H1 (cell line): Measurements from ENCODE around the gene ABHD12. TPM values are rescaled to one million over a fixed set of nuclear protein-coding genes. Genes with fewer than 3 reads are reported as not detected.

Source experiments
- CTCF ChIA-PET: fragments of 300-600 bp; sonication (Branson Sonifier 250); formaldehyde crosslinking; loops from one replicate; lab custom pipeline; 2021; ENCODE audit not compliant: partially characterized antibody; lab: Charles Lee
- POLR2A ChIA-PET: fragments of 300-600 bp; sonication (Branson Sonifier 250); formaldehyde crosslinking; loops from one replicate; lab custom pipeline; 2021; ENCODE audit warnings: inconsistent platforms; ENCODE audit not compliant: partially characterized antibody; lab: Charles Lee
- DNase-seq, 2 experiments: peaks; one replicate each; pipeline versions ENCODE4 v3.0.0 to v3.0.0-alpha.2; 2010 to 2022; ENCODE audit warnings: low spot score in 2 of 2, low read depth in 1 of 2, mixed read lengths in 1 of 2
- FAIRE-seq: peaks from 2 replicates; lab custom pipeline; 2011; peaks lifted over from hg19 to GRCh38; lab: Jason Lieb, UNC
- H2AFZ ChIP-seq: 2 replicates; pipeline ENCODE4 v1.8.1; 2012; ENCODE audit warnings: low read length, inconsistent platforms
- H2AK5ac ChIP-seq: 2 replicates; pipeline ENCODE4 v1.6.1; 2013; ENCODE audit warnings: low read depth, low read length
- H2BK120ac ChIP-seq: replicated peaks from 2 replicates; pipeline ENCODE3; 2013; ENCODE audit warnings: low read depth, low read length, inconsistent platforms
- H2BK12ac ChIP-seq: 2 replicates; pipeline ENCODE4 v1.6.1; 2013; ENCODE audit warnings: low read depth, low read length
- H2BK15ac ChIP-seq: 2 replicates; pipeline ENCODE4 v1.6.1; 2013; ENCODE audit warnings: low read length
- H2BK20ac ChIP-seq: 2 replicates; pipeline ENCODE4 v1.6.1; 2013; ENCODE audit warnings: low read length
- H2BK5ac ChIP-seq: 2 replicates; pipeline ENCODE4 v1.6.1; 2013; ENCODE audit warnings: low read depth, low read length
- H3K14ac ChIP-seq: 2 replicates; pipeline ENCODE4 v1.6.1; 2013; ENCODE audit warnings: inconsistent platforms; ENCODE audit not compliant: insufficient read length
- H3K18ac ChIP-seq: 2 replicates; pipeline ENCODE4 v1.6.1; 2013; ENCODE audit warnings: low read length; ENCODE audit errors: extremely low read depth
- H3K23ac ChIP-seq: 2 replicates; pipeline ENCODE4 v1.6.1; 2013; ENCODE audit warnings: inconsistent platforms; ENCODE audit not compliant: insufficient read length
- H3K23me2 ChIP-seq: 2 replicates; pipeline ENCODE4 v1.6.1; 2013; ENCODE audit warnings: low read depth, low read length
- H3K27ac ChIP-seq: 2 replicates; pipeline ENCODE4 v1.6.1; 2011; ENCODE audit warnings: low read depth, low read length, inconsistent platforms
- H3K27me3 ChIP-seq, 4 experiments: replicated peaks in 1 of 4; 1 replicate in 1 of 4; 2 replicates in 3 of 4; pipeline versions ENCODE4 v1.6.1 to v1.8.1; 2011 to 2013; ENCODE audit warnings: low read length in 3 of 4, mild to moderate bottlenecking in 3 of 4, inconsistent platforms in 2 of 4, mixed read lengths in 2 of 4, moderate library complexity in 1 of 4; ENCODE audit not compliant: control insufficient read depth in 3 of 4, insufficient read depth in 3 of 4; ENCODE audit errors: extremely low read depth in 1 of 4
- H3K36me3 ChIP-seq, 4 experiments: 2 replicates each; pipeline versions ENCODE4 v1.6.1 to v1.8.1; 2011 to 2013; ENCODE audit warnings: mild to moderate bottlenecking in 4 of 4, low read length in 3 of 4, moderate library complexity in 2 of 4, control low read depth in 1 of 4, inconsistent platforms in 1 of 4; ENCODE audit not compliant: insufficient read depth in 4 of 4, control insufficient read depth in 2 of 4
- H3K4ac ChIP-seq: replicated peaks from 2 replicates; pipeline ENCODE3; 2013; ENCODE audit warnings: low read length, low read depth, mixed read lengths, inconsistent platforms; ENCODE audit not compliant: insufficient read length
- H3K4me1 ChIP-seq, 4 experiments: replicated peaks in 1 of 4; 1 replicate in 1 of 4; 2 replicates in 3 of 4; pipeline versions ENCODE4 v1.6.1 to v1.8.1; 2011 to 2013; ENCODE audit warnings: low read length in 3 of 4, inconsistent platforms in 2 of 4, mixed read lengths in 1 of 4; ENCODE audit not compliant: insufficient read depth in 4 of 4, control insufficient read depth in 3 of 4
- H3K4me2 ChIP-seq, 2 experiments: 2 replicates each; pipeline versions ENCODE4 v1.6.1 to v1.8.1; 2011 to 2013; ENCODE audit warnings: low read depth in 2 of 2, low read length in 2 of 2, control low read depth in 1 of 2, inconsistent platforms in 1 of 2, mild to moderate bottlenecking in 1 of 2; ENCODE audit not compliant: insufficient read depth in 1 of 2
- H3K4me3 ChIP-seq, 4 experiments: fragments of 200-600, 300-600 bp in 1 of 4; sonication (generic), shearing (Covaris generic), sonication (Bioruptor Twin) in 1 of 4; 2 replicates each; pipeline versions ENCODE4 v1.5.1 to v1.8.1; 2011 to 2016; ENCODE audit warnings: low read length in 4 of 4, low read depth in 3 of 4, control low read depth in 2 of 4, inconsistent platforms in 2 of 4, mild to moderate bottlenecking in 2 of 4, mixed read lengths in 1 of 4, moderate library complexity in 1 of 4; ENCODE audit not compliant: insufficient read depth in 2 of 4; ENCODE audit errors: extremely low read depth in 1 of 4
- H3K56ac ChIP-seq: replicated peaks from 2 replicates; pipeline ENCODE3; 2013; ENCODE audit warnings: low read depth, mild to moderate bottlenecking, mixed read lengths, low read length, inconsistent platforms; ENCODE audit not compliant: insufficient read length
- H3K79me1 ChIP-seq: 2 replicates; pipeline ENCODE4 v1.6.1; 2013; ENCODE audit warnings: low read depth, low read length, control low read depth
- H3K79me2 ChIP-seq, 2 experiments: 2 replicates each; pipeline versions ENCODE4 v1.6.1 to v1.8.1; 2012 to 2013; ENCODE audit warnings: low read length in 2 of 2, mild to moderate bottlenecking in 2 of 2, inconsistent platforms in 1 of 2; ENCODE audit not compliant: insufficient read depth in 2 of 2, control insufficient read depth in 1 of 2
- H3K9ac ChIP-seq, 4 experiments: replicated peaks in 1 of 4; 1 replicate in 1 of 4; 2 replicates in 3 of 4; pipeline versions ENCODE4 v1.6.1 to v1.8.1; 2011 to 2013; ENCODE audit warnings: low read depth in 3 of 4, low read length in 3 of 4, control low read depth in 2 of 4, mild to moderate bottlenecking in 2 of 4, moderate library complexity in 2 of 4, inconsistent platforms in 1 of 4; ENCODE audit errors: extremely low read depth in 1 of 4
- H3K9me3 ChIP-seq, 2 experiments: 2 replicates each; pipeline versions ENCODE4 v1.6.1 to v1.8.1; 2012 to 2013; ENCODE audit warnings: mild to moderate bottlenecking in 2 of 2, moderate library complexity in 2 of 2, control low read depth in 1 of 2, inconsistent platforms in 1 of 2, low read depth in 1 of 2, low read length in 1 of 2, mixed read lengths in 1 of 2; ENCODE audit not compliant: insufficient read depth in 2 of 2
- H4K20me1 ChIP-seq, 2 experiments: replicated peaks in 1 of 2; 2 replicates each; pipeline versions ENCODE3 to v1.8.1; 2011 to 2013; ENCODE audit warnings: inconsistent platforms in 2 of 2, low read length in 2 of 2, mild to moderate bottlenecking in 1 of 2; ENCODE audit not compliant: insufficient read depth in 2 of 2, control insufficient read depth in 1 of 2
- H4K5ac ChIP-seq: 2 replicates; pipeline ENCODE4 v1.6.1; 2013; ENCODE audit warnings: low read length, low read depth, mixed read lengths, inconsistent platforms; ENCODE audit not compliant: insufficient read length
- H4K8ac ChIP-seq: 2 replicates; pipeline ENCODE4 v1.8.0; 2013; ENCODE audit warnings: mild to moderate bottlenecking, moderate library complexity, low read length, inconsistent platforms; ENCODE audit not compliant: insufficient read depth; ENCODE audit errors: extremely low read depth
- H4K91ac ChIP-seq: replicated peaks from 2 replicates; pipeline ENCODE3; 2013; ENCODE audit warnings: low read length, mixed read lengths, inconsistent platforms; ENCODE audit not compliant: insufficient read length
- CBX5 ChIP-seq: fragments of 300-800, 300-1000 bp; sonication (generic); IDR thresholded peaks from 2 replicates; pipeline ENCODE4 v1.7.1; 2016; ENCODE audit warnings: antibody characterized with exemption, low read length, low read depth
- EP300 ChIP-seq, 2 experiments: IDR thresholded peaks; 1 replicate in 1 of 2; 2 replicates in 1 of 2; pipeline ENCODE4 v1.6.1; 2011 to 2012; ENCODE audit warnings: low read depth in 2 of 2, low read length in 2 of 2, mild to moderate bottlenecking in 2 of 2, borderline replicate concordance in 1 of 2, inconsistent platforms in 1 of 2, moderate library complexity in 1 of 2
- HDAC6 ChIP-seq: IDR thresholded peaks from one replicate; pipeline ENCODE4 v1.7.1; 2012; ENCODE audit warnings: low read depth, mild to moderate bottlenecking, inconsistent platforms, low read length, moderate library complexity
- KDM4A ChIP-seq: IDR thresholded peaks from one replicate; pipeline ENCODE4 v1.7.1; 2012; ENCODE audit warnings: low read depth, mild to moderate bottlenecking, moderate library complexity, low read length, inconsistent platforms; ENCODE audit not compliant: severe bottlenecking
- SIX5 ChIP-seq: IDR thresholded peaks from 2 replicates; pipeline ENCODE4 v1.6.1; 2011; ENCODE audit warnings: mild to moderate bottlenecking, low read depth, low read length
- SUZ12 ChIP-seq: fragments of 200-600 bp; sonication (generic); IDR thresholded peaks from 2 replicates; pipeline ENCODE4 v1.6.1; 2012; ENCODE audit warnings: mild to moderate bottlenecking, inconsistent platforms, low read length, moderate library complexity, mixed read lengths
- TAF1 ChIP-seq: IDR thresholded peaks from 2 replicates; pipeline ENCODE4 v1.6.1; 2011; ENCODE audit warnings: mild to moderate bottlenecking, low read depth, low read length
- TBP ChIP-seq: IDR thresholded peaks from 2 replicates; pipeline ENCODE4 v1.6.1; 2011; ENCODE audit warnings: low read depth, low read length, improper control_type of control experiment
- TEAD4 ChIP-seq: IDR thresholded peaks from 2 replicates; pipeline ENCODE4 v1.6.1; 2012; ENCODE audit warnings: low read depth, low read length, inconsistent platforms, mixed read lengths
- YY1 ChIP-seq: IDR thresholded peaks from 2 replicates; pipeline ENCODE4 v1.6.1; 2011; ENCODE audit warnings: low read depth, mild to moderate bottlenecking, low read length
- WGBS, 2 experiments: shearing (Covaris generic) in 1 of 2; methylation state at CpG; one replicate each; pipeline versions ENCODE4 v1.1.6 to v1.1.7; 2013 to 2015; ENCODE audit warnings: low lambda C conversion rate in 2 of 2, mixed read lengths in 2 of 2, inconsistent platforms in 1 of 2, low coverage in 1 of 2, missing lambda C conversion rate in 1 of 2; ENCODE audit not compliant: insufficient replicate concordance in 2 of 2, insufficient coverage in 1 of 2, insufficient read length in 1 of 2; ENCODE audit errors: extremely low coverage in 1 of 2, missing lambda C conversion rate in 1 of 2; 5-methylcytosine and 5-hydroxymethylcytosine counted together
- polyA plus RNA-seq, 7 experiments: library from polyadenylated mRNA; depleted of rRNA in 3 of 7; stranded (reverse) in 5 of 7; unstranded in 2 of 7; fragments of >200 nt in 5 of 7; fragments of 200-250 nt in 2 of 7; gene quantifications; 1 replicate in 5 of 7; 2 replicates in 1 of 7; 4 replicates in 1 of 7; pipeline versions ENCODE4 v1.2.1 to v1.2.3, GENCODE V29; 2011 to 2013; ENCODE audit warnings: missing spikeins in 2 of 7, mixed read lengths in 2 of 7
- total RNA-seq: library from RNA; stranded (reverse); fragmentation: NEBNext Ultra II Directional; extraction: Animal tissue kit (Norgen Biotek cat#: 25700); gene quantifications from 2 replicates; pipeline ENCODE4 v1.2.1, GENCODE V29; 2021
- TF ChIP-seq, protein P1 (sequence below): IDR thresholded peaks from 2 replicates; pipeline ENCODE4 v1.6.1; 2012; ENCODE audit warnings: inconsistent platforms
- TF ChIP-seq, protein P2 (sequence below): IDR thresholded peaks from 2 replicates; pipeline ENCODE4 v1.6.1; 2012; ENCODE audit warnings: inconsistent platforms

Gene ABHD12
- total and polyA plus RNA-seq, 2 of the 8 experiments (the other 6 are each of a cell fraction or from before 2014, with no cell fraction given), result 31.3 to 59.5 TPM

DNA sequence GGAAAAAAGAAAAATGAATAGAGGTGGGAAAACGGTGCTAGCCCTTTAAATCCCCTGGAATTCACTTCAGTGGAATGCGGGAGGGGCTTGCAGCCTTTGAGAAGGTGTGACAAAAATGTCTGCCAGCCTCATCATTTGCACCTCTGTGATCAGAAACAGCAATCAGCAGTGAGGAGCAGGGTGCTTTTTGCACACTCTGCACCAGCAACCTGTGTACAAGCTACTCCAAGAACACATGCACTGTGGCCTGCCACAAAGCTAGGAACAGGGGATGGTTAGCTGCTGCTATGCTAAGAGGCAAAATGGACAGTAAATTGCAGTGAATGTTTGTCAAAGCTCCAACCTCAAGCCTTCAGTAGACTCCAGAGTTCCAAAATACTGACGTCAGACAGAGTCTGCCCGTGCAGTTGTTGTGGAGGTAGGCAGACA is 46.5 kb upstream of the ABHD12 start:
- no peaks in the 10 kb centered on the region for H4K20me1 ChIP-seq
- ChIA-PET POLR2A (interaction anchor here (1.2 kb wide), 1 partner anchor 9 kb away, joined by 3 read pairs; no protein-coding TSS in a partner anchor), CTCF (no interaction called here)
- peak overlapping the region; percentile 37 to 44 for H3K4me2 ChIP-seq
- peak overlapping the region; percentile 25 for H4K5ac ChIP-seq
- no peak overlapping the region for H2BK5ac ChIP-seq
- H3K14ac ChIP-seq, result no peak overlapping the region
- no peaks in the 10 kb centered on the region for H3K9me3 ChIP-seq
- H3K79me2 ChIP-seq, result no peaks in the 10 kb centered on the region
- H3K23ac ChIP-seq, result no peak overlapping the region
- peak overlapping the region; percentile 21; the same call in 1 of the 2 replicates for H3K18ac ChIP-seq
- no peak overlapping the region for H2BK15ac ChIP-seq
- H3K56ac ChIP-seq, result no peak overlapping the region
- no peak overlapping the region for H2BK12ac ChIP-seq
- DNase-seq (peak; percentile 17 to 58), FAIRE-seq (peak; percentile 96)
- H3K4ac ChIP-seq, result no peak overlapping the region
- no peaks in the 10 kb centered on the region for H3K27me3 ChIP-seq
- H2AFZ ChIP-seq, result no peak overlapping the region
- H3K4me1 ChIP-seq, result peaks cover 3 to 6% (median 5%) of the 10 kb centered on the region in 4 experiments; a peak in 4 of 7 replicates
- H3K36me3 ChIP-seq, result peaks cover 14 to 56% (median 27%) of the 10 kb centered on the region in 4 experiments; a peak in 7 of 8 replicates
- no peak overlapping the region for H4K91ac ChIP-seq
- 0 out of 2 replicates have a peak overlapping the region, but pooled peaks have one; percentile 16 for H3K27ac ChIP-seq
- H3K23me2 ChIP-seq, result no peaks in the 10 kb centered on the region
- H2BK120ac ChIP-seq, result no peak overlapping the region
- H3K79me1 ChIP-seq, result no peaks in the 10 kb centered on the region
- no peak overlapping the region for H2BK20ac ChIP-seq
- H3K4me3 ChIP-seq, result peak overlapping the region in 1 of 4 experiments; percentile 17; a peak in 1 of 8 replicates
- 0 out of 2 replicates have a peak overlapping the region, but pooled peaks have one; percentile 57 for H2AK5ac ChIP-seq
- peak overlapping the region; percentile 4; the same call in 1 of the 2 replicates for H4K8ac ChIP-seq
- peak overlapping the region in 1 of 4 experiments; percentile 56; a peak in 1 of 7 replicates for H3K9ac ChIP-seq
- TF ChIP-seq TBP, result 0 out of 2 replicates have a peak, but pooled peaks have one; percentile 24
- TF ChIP-seq SUZ12, result no peak
- TF ChIP-seq, protein P1, sequence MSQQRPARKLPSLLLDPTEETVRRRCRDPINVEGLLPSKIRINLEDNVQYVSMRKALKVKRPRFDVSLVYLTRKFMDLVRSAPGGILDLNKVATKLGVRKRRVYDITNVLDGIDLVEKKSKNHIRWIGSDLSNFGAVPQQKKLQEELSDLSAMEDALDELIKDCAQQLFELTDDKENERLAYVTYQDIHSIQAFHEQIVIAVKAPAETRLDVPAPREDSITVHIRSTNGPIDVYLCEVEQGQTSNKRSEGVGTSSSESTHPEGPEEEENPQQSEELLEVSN, result peak; percentile 69
- TF ChIP-seq, protein P2, sequence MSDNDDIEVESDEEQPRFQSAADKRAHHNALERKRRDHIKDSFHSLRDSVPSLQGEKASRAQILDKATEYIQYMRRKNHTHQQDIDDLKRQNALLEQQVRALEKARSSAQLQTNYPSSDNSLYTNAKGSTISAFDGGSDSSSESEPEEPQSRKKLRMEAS, result 0 out of 2 replicates have a peak, but pooled peaks have one; percentile 41
- no peak for TF ChIP-seq SIX5
- TF ChIP-seq KDM4A, result no peak
- no peak for TF ChIP-seq CBX5
- 0 out of 2 replicates have a peak, but pooled peaks have one; percentile 34 for TF ChIP-seq TAF1
- no peak for TF ChIP-seq HDAC6
- TF ChIP-seq TEAD4, result peak; percentile 94
- TF ChIP-seq YY1, result peak; percentile 81
- peak in 1 of 2 experiments; percentile 16; a peak in 1 of 3 replicates for TF ChIP-seq EP300 (IDR thresholded peaks at IDR 0.05; ENCODE audit: borderline replicate concordance in 1 of 2, low read depth in 2 of 2, low read length in 2 of 2)
- TF ChIP-seq, all 59 proteins: peak for 7
- WGBS, 2 experiments, result 52% methylated on average over 4 of the region's 4 CpGs; no CpG with 5 or more reads in 1 of the 2 experiments
